ENCODE measurements around the gene ATP6V1B1. TPM values are rescaled to one million over a fixed set of nuclear protein-coding genes. Genes with fewer than 3 reads are reported as not detected.

Gene ATP6V1B1
- total RNA-seq, 6 experiments from 2014 or later: 0.44 TPM; not detected in 5

GRCh38 chr2:70891572-70892357, 43.9 kb upstream of the ATP6V1B1 start:
- Histone ChIP-seq H3K4me3 (no peak overlapping the region), H3K9me3 (no peaks in the 10 kb centered on the region), H3K36me3 (no peaks in the 10 kb centered on the region), H3K4me1 (peaks cover 0 to 15% (median 4%) of the 10 kb centered on the region in 4 donors), H3K27me3 (peaks cover 0 to 10% of the 10 kb centered on the region in 2 donors), H3K27ac (no peak overlapping the region)
- intact Hi-C loops (cut with DNase I): no loop called here
- no peak for TF ChIP-seq POLR2A (IDR thresholded peaks at IDR 0.05)
- no peak for TF ChIP-seq CTCF (IDR thresholded peaks at IDR 0.05)
- ATAC-seq (no peak), DNase-seq (no peak)
- WGBS (ENCODE audit: insufficient coverage, low coverage, low lambda C conversion rate, missing lambda C conversion rate): 20% methylated on average over 5 of the region's 9 CpGs

GRCh38 chr2:70892750-70893149, 43.0 kb upstream of the ATP6V1B1 start:
- Histone ChIP-seq H3K4me3 (no peak overlapping the region), H3K4me1 (peaks cover 0 to 9% (median 0%) of the 10 kb centered on the region in 4 donors), H3K9me3 (no peaks in the 10 kb centered on the region), H3K27me3 (peaks cover 0 to 17% of the 10 kb centered on the region in 2 donors), H3K27ac (no peak overlapping the region), H3K36me3 (no peaks in the 10 kb centered on the region)
- intact Hi-C loops (cut with DNase I): no loop called here
- 48% methylated on average over 5 of the region's 5 CpGs for WGBS (ENCODE audit: insufficient coverage, low coverage, low lambda C conversion rate, missing lambda C conversion rate)
- TF ChIP-seq POLR2A (IDR thresholded peaks at IDR 0.05) (no peak), CTCF (IDR thresholded peaks at IDR 0.05) (no peak)
- DNase-seq (no peak), ATAC-seq (no peak)

DNA sequence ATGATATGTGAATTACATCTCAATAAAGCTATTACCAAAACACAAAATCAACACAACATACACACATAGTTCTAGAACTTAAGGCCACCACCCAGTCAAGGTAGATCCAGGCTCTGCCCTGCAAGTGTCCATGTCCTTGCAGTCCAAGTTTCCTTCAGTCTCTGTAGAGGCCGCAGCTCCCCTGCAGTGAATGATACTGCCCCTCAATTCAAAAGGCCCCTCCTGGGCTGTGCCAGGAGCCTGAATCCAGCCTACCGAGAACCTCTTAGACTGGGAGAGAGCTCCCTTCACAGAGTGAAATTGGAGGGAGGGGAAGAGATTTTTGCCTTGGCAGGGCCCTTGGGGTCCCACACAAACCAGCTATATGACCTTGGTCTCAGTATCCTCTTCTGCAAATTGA, 42.5 kb upstream of the ATP6V1B1 start:
- H3K36me3 ChIP-seq: no peaks in the 10 kb centered on the region
- H3K4me3 ChIP-seq: no peak overlapping the region
- TF ChIP-seq POLR2A (IDR thresholded peaks at IDR 0.05): no peak
- no peak for TF ChIP-seq CTCF (IDR thresholded peaks at IDR 0.05)
- H3K27ac ChIP-seq: no peak overlapping the region
- no peak for ATAC-seq
- 39% methylated on average over 2 of the region's 2 CpGs for WGBS (ENCODE audit: insufficient coverage, low coverage, low lambda C conversion rate, missing lambda C conversion rate)
- no peaks in the 10 kb centered on the region for H3K9me3 ChIP-seq
- H3K4me1 ChIP-seq: peaks cover 0 to 9% (median 0%) of the 10 kb centered on the region in 4 donors
- DNase-seq: no peak
- intact Hi-C loops (cut with DNase I): no loop called here
- H3K27me3 ChIP-seq: peaks cover 0 to 18% of the 10 kb centered on the region in 2 donors

GRCh38 chr2:70894765-70895164, 40.9 kb upstream of the ATP6V1B1 start:
- H3K4me3 ChIP-seq: no peak overlapping the region
- no peak for TF ChIP-seq CTCF (IDR thresholded peaks at IDR 0.05)
- no peak for TF ChIP-seq POLR2A (IDR thresholded peaks at IDR 0.05)
- peaks cover 0 to under 1% (median 0%) of the 10 kb centered on the region in 4 donors for H3K4me1 ChIP-seq
- WGBS (ENCODE audit: insufficient coverage, low coverage, low lambda C conversion rate, missing lambda C conversion rate): no CpG with 5 or more reads among the region's 4 CpGs
- no peak overlapping the region for H3K27ac ChIP-seq
- H3K27me3 ChIP-seq: peaks cover 5 to 22% of the 10 kb centered on the region in 2 donors
- intact Hi-C loops (cut with DNase I): no loop called here
- H3K36me3 ChIP-seq: no peaks in the 10 kb centered on the region
- no peak for ATAC-seq
- DNase-seq: no peak
- H3K9me3 ChIP-seq: no peaks in the 10 kb centered on the region
